ENCODE measurements around the gene PRPH2. TPM values are rescaled to one million over a fixed set of nuclear protein-coding genes. Genes with fewer than 3 reads are reported as not detected.

Gene PRPH2
- total RNA-seq, 4 donors from 2014 or later = 0.59 to 11.4 (median 3.6) TPM

GRCh38 chr6:42727087-42727611 is 4.8 kb upstream of the PRPH2 start:
- Histone ChIP-seq H3K27ac (peak overlapping the region; percentile 73 to 88 (median 78)), H3K27me3 (no peaks in the 10 kb centered on the region), H3K4me3 (replicated peaks in 1 of 3) (peak overlapping the region; percentile 2 to 24 (median 22)), H3K4me1 (peaks cover 6 to 13% of the 10 kb centered on the region in 2 donors), H3K36me3 (no peaks in the 10 kb centered on the region), H3K9me3 (no peaks in the 10 kb centered on the region)
- intact Hi-C loops (cut with DNase I) = loop anchor here (2.0 to 10.0 kb wide), 2 partner anchors 66 to 148 kb away; partner anchors contain the start of gene RPL7L1
- TF ChIP-seq CTCF (IDR thresholded peaks at IDR 0.05) (no peak), POLR2A (IDR thresholded peaks at IDR 0.05) (no peak)
- WGBS, 2 donors = 25 to 32% methylated on average over 34 to 43 of the region's 52 CpGs
- DNase-seq = peak in 1 of 2 donors; percentile 35

GRCh38 chr6:42726485-42727086 is 4.2 kb upstream of the PRPH2 start:
- Histone ChIP-seq H3K27me3 (no peaks in the 10 kb centered on the region), H3K27ac (peak overlapping the region; percentile 73 to 88 (median 78)), H3K4me3 (replicated peaks in 1 of 3) (peak overlapping the region; percentile 2 to 24 (median 22)), H3K36me3 (no peaks in the 10 kb centered on the region), H3K9me3 (no peaks in the 10 kb centered on the region), H3K4me1 (peaks cover 6 to 13% of the 10 kb centered on the region in 2 donors)
- intact Hi-C loops (cut with DNase I) = loop anchor here (2.0 to 10.0 kb wide), 2 partner anchors 66 to 148 kb away; partner anchors contain the start of gene RPL7L1
- 5 to 6% methylated on average over 14 of the region's 14 CpGs for WGBS, 2 donors
- TF ChIP-seq POLR2A (IDR thresholded peaks at IDR 0.05) (no peak), CTCF (IDR thresholded peaks at IDR 0.05) (peak; percentile 76 to 99 (median 94))
- peak; percentile 83 to 86 for DNase-seq

GRCh38 chr6:42726026-42726425 is 3.6 kb upstream of the PRPH2 start:
- TF ChIP-seq POLR2A (IDR thresholded peaks at IDR 0.05) (no peak), CTCF (IDR thresholded peaks at IDR 0.05) (no peak)
- no peaks in the 10 kb centered on the region for H3K9me3 ChIP-seq
- intact Hi-C loops (cut with DNase I) = loop anchor here (2.0 to 10.0 kb wide), 2 partner anchors 65 to 149 kb away; partner anchors contain the start of gene RPL7L1
- no peak overlapping the region for H3K4me3 ChIP-seq (replicated peaks in 1 of 3)
- H3K36me3 ChIP-seq = no peaks in the 10 kb centered on the region
- peaks cover 6 to 13% of the 10 kb centered on the region in 2 donors for H3K4me1 ChIP-seq
- no peak for DNase-seq
- H3K27ac ChIP-seq = peak overlapping the region; percentile 73 to 88 (median 78)
- no peaks in the 10 kb centered on the region for H3K27me3 ChIP-seq

GRCh38 chr6:42724825-42725224 is 2.4 kb upstream of the PRPH2 start:
- Histone ChIP-seq H3K36me3 (no peaks in the 10 kb centered on the region), H3K27me3 (no peaks in the 10 kb centered on the region), H3K27ac (no peak overlapping the region), H3K4me1 (peaks cover 6 to 13% of the 10 kb centered on the region in 2 donors), H3K9me3 (no peaks in the 10 kb centered on the region), H3K4me3 (replicated peaks in 1 of 3) (no peak overlapping the region)
- intact Hi-C loops (cut with DNase I) = loop anchor here (10.0 kb wide), 1 partner anchor 150 kb away; the partner anchor contains the start of gene RPL7L1
- DNase-seq = no peak
- TF ChIP-seq CTCF (IDR thresholded peaks at IDR 0.05) (no peak), POLR2A (IDR thresholded peaks at IDR 0.05) (no peak)

- no peak overlapping the region for H3K4me3 ChIP-seq (replicated peaks in 1 of 3)
- H3K27ac ChIP-seq = no peak overlapping the region
- H3K36me3 ChIP-seq = no peaks in the 10 kb centered on the region
- no peak for TF ChIP-seq POLR2A (IDR thresholded peaks at IDR 0.05)
- TF ChIP-seq CTCF (IDR thresholded peaks at IDR 0.05) = no peak
- no peaks in the 10 kb centered on the region for H3K9me3 ChIP-seq
- intact Hi-C loops (cut with DNase I) = loop anchor here (10.0 kb wide), 1 partner anchor 154 kb away; the partner anchor contains the start of gene RPL7L1
- H3K27me3 ChIP-seq = no peaks in the 10 kb centered on the region
- 81 to 85% methylated on average over 8 of the region's 8 CpGs for WGBS, 2 donors
- peaks cover under 1% of the 10 kb centered on the region in 2 donors for H3K4me1 ChIP-seq
- no peak for DNase-seq
Observed at GRCh38 chr6:42720739-42721138, 1.7 kb downstream of the PRPH2 start.

Data from thyroid gland (tissue), 4 donors.